ENCODE measurements around the gene TMCO6. TPM values are rescaled to one million over a fixed set of nuclear protein-coding genes. Genes with fewer than 3 reads are reported as not detected.

Gene TMCO6
- polyA plus RNA-seq, 3 donors: 9.8 to 45.5 (median 12.6) TPM

- H3K79me2 ChIP-seq (ENCODE audit: insufficient read depth, low read length): peaks cover 42% of the 10 kb centered on the region
- H3K27me3 ChIP-seq (ENCODE audit: control insufficient read depth in 2 of 2, insufficient read depth in 2 of 2, low read length in 2 of 2): no peaks in the 10 kb centered on the region
- peaks cover 14 to 24% of the 10 kb centered on the region in 2 donors for H3K36me3 ChIP-seq (replicated peaks in 1 of 2; ENCODE audit: control insufficient read depth in 1 of 2, insufficient read depth in 2 of 2, low read length in 2 of 2)
- H4K20me1 ChIP-seq (ENCODE audit: insufficient read depth, low read length): peaks cover 26% of the 10 kb centered on the region
- H3K4me3 ChIP-seq (replicated peaks in 1 of 3; ENCODE audit: low read depth in 2 of 3, low read length in 3 of 3): peak overlapping the region in 1 of 3 experiments; percentile 97
- peak overlapping the region in 1 of 2 donors; percentile 65 for H3K27ac ChIP-seq (ENCODE audit: low read depth in 1 of 2, low read length in 2 of 2)
- Mint-ChIP-seq H3K27ac (peak overlapping the region; percentile 34 to 78 (median 61)), H3K4me3 (peak overlapping the region; percentile 64 to 100), H3K9me3 (peaks cover 4 to 17% (median 12%) of the 10 kb centered on the region in 7 donors), H3K4me1 (peaks cover 48% of the 10 kb centered on the region), H3K36me3 (peaks cover 35 to 54% of the 10 kb centered on the region in 2 donors), H3K27me3 (ENCODE audit: low read depth in 3 of 3) (peaks cover 0 to 2% (median 0%) of the 10 kb centered on the region in 3 donors)
- no peak overlapping the region for H2AFZ ChIP-seq (ENCODE audit: insufficient read depth, low read depth, low read length, poor library complexity, severe bottlenecking)
- peaks cover 0 to 10% of the 10 kb centered on the region in 2 donors for H3K9me3 ChIP-seq (replicated peaks in 1 of 2; ENCODE audit: control insufficient read depth in 1 of 2, insufficient read depth in 1 of 2, low read length in 2 of 2)
- WGBS (ENCODE audit: insufficient coverage): 100% methylated on average over 1 of the region's 6 CpGs
- H3K4me1 ChIP-seq (ENCODE audit: control insufficient read depth in 1 of 2, insufficient read depth in 2 of 2, low read length in 2 of 2): peaks cover 22 to 45% of the 10 kb centered on the region in 2 donors
- no peak overlapping the region for H3K9ac ChIP-seq (ENCODE audit: insufficient read depth, low read length, poor library complexity, severe bottlenecking)
- intact Hi-C loops (cut with micrococcal nuclease): no loop called here
- no peak for TF ChIP-seq CTCF (IDR thresholded peaks at IDR 0.05)
- no peak for DNase-seq
- peak overlapping the region; percentile 100 for H3K4me2 ChIP-seq (replicated peaks; ENCODE audit: extremely low read depth, low read length, poor library complexity, severe bottlenecking)
Measured at GRCh38 chr5:140627972-140628371, 11.3 kb upstream of the TMCO6 start.

GRCh38 chr5:140628711-140629110 is 10.5 kb upstream of the TMCO6 start:
- H3K27ac Mint-ChIP-seq: peak overlapping the region in 6 of 7 donors; percentile 34 to 78 (median 65)
- peak overlapping the region; percentile 100 for H3K4me2 ChIP-seq (replicated peaks; ENCODE audit: extremely low read depth, low read length, poor library complexity, severe bottlenecking)
- intact Hi-C loops (cut with micrococcal nuclease): no loop called here

More at GRCh38 chr5:140628711-140629110, 10.5 kb upstream of the TMCO6 start:
- Histone ChIP-seq H2AFZ (ENCODE audit: insufficient read depth, low read depth, low read length, poor library complexity, severe bottlenecking) (no peak overlapping the region), H3K4me1 (ENCODE audit: control insufficient read depth in 1 of 2, insufficient read depth in 2 of 2, low read length in 2 of 2) (peaks cover 18 to 45% of the 10 kb centered on the region in 2 donors), H4K20me1 (ENCODE audit: insufficient read depth, low read length) (peaks cover 31% of the 10 kb centered on the region), H3K9me3 (replicated peaks in 1 of 2; ENCODE audit: control insufficient read depth in 1 of 2, insufficient read depth in 1 of 2, low read length in 2 of 2) (peaks cover 0 to 10% of the 10 kb centered on the region in 2 donors), H3K36me3 (replicated peaks in 1 of 2; ENCODE audit: control insufficient read depth in 1 of 2, insufficient read depth in 2 of 2, low read length in 2 of 2) (peaks cover 14 to 24% of the 10 kb centered on the region in 2 donors), H3K27me3 (ENCODE audit: control insufficient read depth in 2 of 2, insufficient read depth in 2 of 2, low read length in 2 of 2) (no peaks in the 10 kb centered on the region), H3K9ac (ENCODE audit: insufficient read depth, low read length, poor library complexity, severe bottlenecking) (no peak overlapping the region), H3K27ac (ENCODE audit: low read depth in 1 of 2, low read length in 2 of 2) (peak overlapping the region in 1 of 2 donors; percentile 65), H3K79me2 (ENCODE audit: insufficient read depth, low read length) (peaks cover 46% of the 10 kb centered on the region), H3K4me3 (replicated peaks in 1 of 3; ENCODE audit: low read depth in 2 of 3, low read length in 3 of 3) (peak overlapping the region in 2 of 3 experiments; percentile 3 to 97)
- Mint-ChIP-seq H3K9me3 (peaks cover 4 to 17% (median 12%) of the 10 kb centered on the region in 7 donors), H3K27me3 (ENCODE audit: low read depth in 3 of 3) (peaks cover 0 to 2% (median 0%) of the 10 kb centered on the region in 3 donors), H3K36me3 (peaks cover 35 to 56% of the 10 kb centered on the region in 2 donors), H3K4me1 (peaks cover 49% of the 10 kb centered on the region), H3K4me3 (peak overlapping the region; percentile 64 to 100)
- DNase-seq: peak in 2 of 3 donors; percentile 46 to 56
- WGBS (ENCODE audit: insufficient coverage): no CpG with 5 or more reads among the region's 1 CpG
- no peak for TF ChIP-seq CTCF (IDR thresholded peaks at IDR 0.05)

Measured in CD14-positive monocyte (primary cell).